Neural cell (in vitro differentiated cells): ENCODE measurements around the gene DECR2.

ENCODE experiments used
- EP300 ChIP-seq: fragments of 450-650 bp; conservative IDR thresholded peaks from 2 replicates; pipeline ENCODE4 v1.6.1; 2014; ENCODE audit warnings: antibody characterized with exemption, mild to moderate bottlenecking, moderate library complexity; ENCODE audit not compliant: poor library complexity, severe bottlenecking
- EZH2 ChIP-seq: fragments of 200-600, 300-800 bp; shearing (Covaris generic), sonication (generic); IDR thresholded peaks from 2 replicates; pipeline ENCODE4 v1.6.1; 2014; ENCODE audit warnings: antibody characterized with exemption, low read length, borderline replicate concordance, mild to moderate bottlenecking; ENCODE audit not compliant: insufficient read depth, poor library complexity, severe bottlenecking
- MXI1 ChIP-seq: fragments of 450-650 bp; conservative IDR thresholded peaks from 2 replicates; pipeline ENCODE4 v1.6.1; 2014; ENCODE audit warnings: antibody characterized with exemption, mild to moderate bottlenecking; ENCODE audit not compliant: poor library complexity, severe bottlenecking
- POLR2AphosphoS5 ChIP-seq: IDR thresholded peaks from 2 replicates; pipeline ENCODE4 v1.6.1; 2012
- RAD21 ChIP-seq: fragments of 450-650 bp; conservative IDR thresholded peaks from 2 replicates; pipeline ENCODE4 v1.6.1; 2014; ENCODE audit warnings: antibody characterized with exemption, mild to moderate bottlenecking, moderate library complexity
- TF ChIP-seq, protein P1 (sequence below): fragments of 450-650 bp; IDR thresholded peaks from 2 replicates; pipeline ENCODE4 v1.5.1; 2014; ENCODE audit warnings: antibody characterized with exemption, mild to moderate bottlenecking, moderate library complexity; ENCODE audit not compliant: poor library complexity, severe bottlenecking
- TF ChIP-seq, protein P2 (sequence below): IDR thresholded peaks from 2 replicates; pipeline ENCODE4 v1.6.1; 2012; ENCODE audit warnings: borderline replicate concordance

DNA sequence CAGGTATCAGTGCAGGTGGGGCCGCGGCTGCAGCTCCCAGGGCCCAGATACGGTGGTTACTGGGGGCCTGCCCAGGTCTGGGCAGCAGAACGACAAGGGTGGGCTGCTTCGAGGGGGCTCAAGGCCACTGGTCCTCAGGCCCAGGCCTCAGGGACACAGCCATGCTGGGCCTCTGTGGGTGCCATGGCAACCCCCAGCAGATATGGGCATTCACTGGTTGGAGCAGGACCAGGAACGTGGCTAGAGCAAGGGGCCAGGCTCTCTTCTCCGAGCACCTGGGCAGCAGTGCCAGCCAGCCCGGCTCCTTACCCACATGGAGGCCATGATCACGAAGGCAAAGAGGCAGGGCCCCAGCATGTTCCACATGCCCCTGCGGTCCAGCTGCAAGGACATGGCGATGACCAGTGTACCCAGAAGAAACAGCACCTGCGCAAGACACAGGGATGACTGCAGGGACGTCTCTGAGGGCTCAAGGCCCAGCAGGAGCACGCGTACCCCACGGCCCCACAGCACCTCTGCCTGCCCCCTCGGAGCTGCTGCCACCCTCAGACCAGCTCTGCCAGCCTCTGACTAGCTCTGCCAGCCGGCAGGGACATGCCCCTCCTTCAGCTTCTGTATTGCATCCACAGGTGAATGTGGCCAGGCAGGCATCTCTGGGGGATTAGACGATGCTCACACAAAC lies 29.2 kb upstream of the DECR2 start:
- TF ChIP-seq EP300 (no peak), EZH2 (no peak), RAD21 (no peak), POLR2AphosphoS5 (no peak), MXI1 (no peak)
- TF ChIP-seq, protein P1, sequence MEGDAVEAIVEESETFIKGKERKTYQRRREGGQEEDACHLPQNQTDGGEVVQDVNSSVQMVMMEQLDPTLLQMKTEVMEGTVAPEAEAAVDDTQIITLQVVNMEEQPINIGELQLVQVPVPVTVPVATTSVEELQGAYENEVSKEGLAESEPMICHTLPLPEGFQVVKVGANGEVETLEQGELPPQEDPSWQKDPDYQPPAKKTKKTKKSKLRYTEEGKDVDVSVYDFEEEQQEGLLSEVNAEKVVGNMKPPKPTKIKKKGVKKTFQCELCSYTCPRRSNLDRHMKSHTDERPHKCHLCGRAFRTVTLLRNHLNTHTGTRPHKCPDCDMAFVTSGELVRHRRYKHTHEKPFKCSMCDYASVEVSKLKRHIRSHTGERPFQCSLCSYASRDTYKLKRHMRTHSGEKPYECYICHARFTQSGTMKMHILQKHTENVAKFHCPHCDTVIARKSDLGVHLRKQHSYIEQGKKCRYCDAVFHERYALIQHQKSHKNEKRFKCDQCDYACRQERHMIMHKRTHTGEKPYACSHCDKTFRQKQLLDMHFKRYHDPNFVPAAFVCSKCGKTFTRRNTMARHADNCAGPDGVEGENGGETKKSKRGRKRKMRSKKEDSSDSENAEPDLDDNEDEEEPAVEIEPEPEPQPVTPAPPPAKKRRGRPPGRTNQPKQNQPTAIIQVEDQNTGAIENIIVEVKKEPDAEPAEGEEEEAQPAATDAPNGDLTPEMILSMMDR, result no peak
- TF ChIP-seq, protein P2, sequence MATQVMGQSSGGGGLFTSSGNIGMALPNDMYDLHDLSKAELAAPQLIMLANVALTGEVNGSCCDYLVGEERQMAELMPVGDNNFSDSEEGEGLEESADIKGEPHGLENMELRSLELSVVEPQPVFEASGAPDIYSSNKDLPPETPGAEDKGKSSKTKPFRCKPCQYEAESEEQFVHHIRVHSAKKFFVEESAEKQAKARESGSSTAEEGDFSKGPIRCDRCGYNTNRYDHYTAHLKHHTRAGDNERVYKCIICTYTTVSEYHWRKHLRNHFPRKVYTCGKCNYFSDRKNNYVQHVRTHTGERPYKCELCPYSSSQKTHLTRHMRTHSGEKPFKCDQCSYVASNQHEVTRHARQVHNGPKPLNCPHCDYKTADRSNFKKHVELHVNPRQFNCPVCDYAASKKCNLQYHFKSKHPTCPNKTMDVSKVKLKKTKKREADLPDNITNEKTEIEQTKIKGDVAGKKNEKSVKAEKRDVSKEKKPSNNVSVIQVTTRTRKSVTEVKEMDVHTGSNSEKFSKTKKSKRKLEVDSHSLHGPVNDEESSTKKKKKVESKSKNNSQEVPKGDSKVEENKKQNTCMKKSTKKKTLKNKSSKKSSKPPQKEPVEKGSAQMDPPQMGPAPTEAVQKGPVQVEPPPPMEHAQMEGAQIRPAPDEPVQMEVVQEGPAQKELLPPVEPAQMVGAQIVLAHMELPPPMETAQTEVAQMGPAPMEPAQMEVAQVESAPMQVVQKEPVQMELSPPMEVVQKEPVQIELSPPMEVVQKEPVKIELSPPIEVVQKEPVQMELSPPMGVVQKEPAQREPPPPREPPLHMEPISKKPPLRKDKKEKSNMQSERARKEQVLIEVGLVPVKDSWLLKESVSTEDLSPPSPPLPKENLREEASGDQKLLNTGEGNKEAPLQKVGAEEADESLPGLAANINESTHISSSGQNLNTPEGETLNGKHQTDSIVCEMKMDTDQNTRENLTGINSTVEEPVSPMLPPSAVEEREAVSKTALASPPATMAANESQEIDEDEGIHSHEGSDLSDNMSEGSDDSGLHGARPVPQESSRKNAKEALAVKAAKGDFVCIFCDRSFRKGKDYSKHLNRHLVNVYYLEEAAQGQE, result no peak
